Neural cell (in vitro differentiated cells): ENCODE data around the gene INS. TPM values are rescaled to one million over a fixed set of nuclear protein-coding genes. Genes with fewer than 3 reads are reported as not detected.

Experiments used
- H2AFZ ChIP-seq: fragments of 200-600, 300-800 bp; sonication (generic), shearing (Covaris generic); 2 replicates; pipeline ENCODE4 v1.6.0; 2014; ENCODE audit warnings: low read depth, mild to moderate bottlenecking, antibody characterized with exemption, low read length, moderate library complexity
- H3F3A ChIP-seq: fragments of 200-600 bp; shearing (Covaris generic); 2 replicates; pipeline ENCODE4 v1.6.1; 2016; ENCODE audit warnings: mild to moderate bottlenecking, moderate library complexity, mixed read lengths, antibody characterized with exemption, low read length; ENCODE audit not compliant: insufficient read depth, poor library complexity, severe bottlenecking
- H3K27ac ChIP-seq: fragments of 200-600, 300-800 bp; sonication (generic), shearing (Covaris generic); 2 replicates; pipeline ENCODE4 v1.5.1; 2014; ENCODE audit warnings: mild to moderate bottlenecking, low read length, moderate library complexity
- H3K27me3 ChIP-seq: fragments of 300-800, 200-600 bp; sonication (generic), shearing (Covaris generic); 2 replicates; pipeline ENCODE4 v1.6.0; 2014; ENCODE audit warnings: mild to moderate bottlenecking, low read depth, low read length, moderate library complexity; ENCODE audit not compliant: insufficient read depth
- H3K36me3 ChIP-seq: fragments of 300-800, 200-600 bp; sonication (generic), shearing (Covaris generic); 2 replicates; pipeline ENCODE4 v1.5.1; 2014; ENCODE audit warnings: mild to moderate bottlenecking, antibody characterized with exemption, low read length, moderate library complexity; ENCODE audit not compliant: insufficient read depth
- H3K4me2 ChIP-seq: fragments of 300-800, 200-600 bp; sonication (generic), shearing (Covaris generic); 2 replicates; pipeline ENCODE4 v1.6.0; 2014; ENCODE audit warnings: mild to moderate bottlenecking, low read length
- H3K4me3 ChIP-seq: fragments of 300-800, 200-600 bp; sonication (generic), shearing (Covaris generic); 2 replicates; pipeline ENCODE4 v1.5.1; 2014; ENCODE audit warnings: mild to moderate bottlenecking, low read length, moderate library complexity
- H3K79me2 ChIP-seq: fragments of 200-600 bp; shearing (Covaris generic); replicated peaks from 2 replicates; pipeline ENCODE4 v1.6.0; 2014; ENCODE audit warnings: mild to moderate bottlenecking, low read length, moderate library complexity; ENCODE audit not compliant: insufficient read depth
- H3K9ac ChIP-seq: fragments of 300-800, 200-600 bp; sonication (generic), shearing (Covaris generic); 2 replicates; pipeline ENCODE4 v1.6.1; 2016; ENCODE audit warnings: mild to moderate bottlenecking, low read length, mixed read lengths
- H3K9me2 ChIP-seq: fragments of 200-600 bp; shearing (Covaris generic); 2 replicates; pipeline ENCODE4 v1.6.1; 2016; ENCODE audit warnings: mild to moderate bottlenecking, low read length, mixed read lengths; ENCODE audit not compliant: insufficient read depth
- H3K9me3 ChIP-seq: fragments of 200-600, 300-800 bp; sonication (generic), shearing (Covaris generic); 2 replicates; pipeline ENCODE4 v1.6.1; 2016; ENCODE audit warnings: mild to moderate bottlenecking, mixed run types, low read length, moderate library complexity, mixed read lengths
- H4K20me1 ChIP-seq: fragments of 200-600 bp; shearing (Covaris generic); 2 replicates; pipeline ENCODE4 v1.6.1; 2016; ENCODE audit warnings: mild to moderate bottlenecking, mixed run types; ENCODE audit not compliant: insufficient read depth
- EP300 ChIP-seq: fragments of 450-650 bp; conservative IDR thresholded peaks from 2 replicates; pipeline ENCODE4 v1.6.1; 2014; ENCODE audit warnings: antibody characterized with exemption, mild to moderate bottlenecking, moderate library complexity; ENCODE audit not compliant: poor library complexity, severe bottlenecking
- EZH2 ChIP-seq: fragments of 200-600, 300-800 bp; shearing (Covaris generic), sonication (generic); IDR thresholded peaks from 2 replicates; pipeline ENCODE4 v1.6.1; 2014; ENCODE audit warnings: antibody characterized with exemption, low read length, borderline replicate concordance, mild to moderate bottlenecking; ENCODE audit not compliant: insufficient read depth, poor library complexity, severe bottlenecking
- MXI1 ChIP-seq: fragments of 450-650 bp; conservative IDR thresholded peaks from 2 replicates; pipeline ENCODE4 v1.6.1; 2014; ENCODE audit warnings: antibody characterized with exemption, mild to moderate bottlenecking; ENCODE audit not compliant: poor library complexity, severe bottlenecking
- POLR2AphosphoS5 ChIP-seq: IDR thresholded peaks from 2 replicates; pipeline ENCODE4 v1.6.1; 2012
- RAD21 ChIP-seq: fragments of 450-650 bp; conservative IDR thresholded peaks from 2 replicates; pipeline ENCODE4 v1.6.1; 2014; ENCODE audit warnings: antibody characterized with exemption, mild to moderate bottlenecking, moderate library complexity
- SMC3 ChIP-seq: fragments of 450-650 bp; conservative IDR thresholded peaks from 2 replicates; pipeline ENCODE4 v1.6.1; 2014; ENCODE audit warnings: antibody characterized with exemption, mild to moderate bottlenecking, moderate library complexity; ENCODE audit not compliant: poor library complexity
- TAF1 ChIP-seq: IDR thresholded peaks from 2 replicates; pipeline ENCODE4 v1.6.1; 2012; ENCODE audit warnings: low read depth
- polyA plus RNA-seq: library from polyadenylated mRNA; depleted of rRNA; stranded (reverse); fragments of >200 nt; gene quantifications from 2 replicates; pipeline ENCODE4 v1.2.3, GENCODE V29; 2014
- TF ChIP-seq, protein P1 (sequence below): fragments of 450-650 bp; IDR thresholded peaks from 2 replicates; pipeline ENCODE4 v1.5.1; 2014; ENCODE audit warnings: antibody characterized with exemption, mild to moderate bottlenecking, moderate library complexity; ENCODE audit not compliant: poor library complexity, severe bottlenecking
- TF ChIP-seq, protein P2 (sequence below): IDR thresholded peaks from 2 replicates; pipeline ENCODE4 v1.6.1; 2012; ENCODE audit warnings: borderline replicate concordance

The INS gene
- polyA plus RNA-seq, 1 donor from 2014 or later: not detected

DNA sequence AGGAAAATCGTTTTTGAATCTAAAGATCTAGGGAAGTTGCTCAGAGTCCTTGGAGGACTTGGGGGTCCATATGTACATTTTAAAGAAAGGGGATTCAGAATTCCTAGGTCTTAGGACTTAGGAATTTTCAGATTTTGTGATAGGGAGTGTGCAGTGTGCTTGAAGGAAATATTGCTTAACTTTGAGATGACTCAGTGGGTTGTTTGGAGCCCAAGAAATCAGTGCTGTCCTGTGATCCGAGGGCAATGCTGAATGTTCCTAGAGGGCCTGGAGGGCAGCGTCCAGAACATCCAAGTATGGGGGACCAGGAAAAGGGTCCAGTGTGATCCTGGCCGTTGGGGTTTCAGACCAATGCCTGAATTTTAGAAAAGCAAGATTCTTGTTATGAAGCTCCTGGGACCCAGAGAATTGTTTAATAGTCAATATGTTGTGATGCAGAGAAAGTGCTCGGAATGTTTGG, 18.7 kb downstream of the INS start:
- Histone ChIP-seq H4K20me1 (no peaks in the 10 kb centered on the region), H3K9me3 (no peaks in the 10 kb centered on the region), H3K27ac (no peak overlapping the region), H3F3A (no peaks in the 10 kb centered on the region), H3K4me3 (no peak overlapping the region), H3K4me2 (no peak overlapping the region), H3K79me2 (no peaks in the 10 kb centered on the region), H3K9ac (no peak overlapping the region), H3K9me2 (no peaks in the 10 kb centered on the region), H3K27me3 (peaks cover 93% of the 10 kb centered on the region), H2AFZ (no peak overlapping the region), H3K36me3 (no peaks in the 10 kb centered on the region)
- TF ChIP-seq SMC3 (no peak), MXI1 (no peak), RAD21 (no peak), TAF1 (no peak), POLR2AphosphoS5 (no peak), EP300 (no peak), EZH2 (no peak)
- TF ChIP-seq, protein P1, sequence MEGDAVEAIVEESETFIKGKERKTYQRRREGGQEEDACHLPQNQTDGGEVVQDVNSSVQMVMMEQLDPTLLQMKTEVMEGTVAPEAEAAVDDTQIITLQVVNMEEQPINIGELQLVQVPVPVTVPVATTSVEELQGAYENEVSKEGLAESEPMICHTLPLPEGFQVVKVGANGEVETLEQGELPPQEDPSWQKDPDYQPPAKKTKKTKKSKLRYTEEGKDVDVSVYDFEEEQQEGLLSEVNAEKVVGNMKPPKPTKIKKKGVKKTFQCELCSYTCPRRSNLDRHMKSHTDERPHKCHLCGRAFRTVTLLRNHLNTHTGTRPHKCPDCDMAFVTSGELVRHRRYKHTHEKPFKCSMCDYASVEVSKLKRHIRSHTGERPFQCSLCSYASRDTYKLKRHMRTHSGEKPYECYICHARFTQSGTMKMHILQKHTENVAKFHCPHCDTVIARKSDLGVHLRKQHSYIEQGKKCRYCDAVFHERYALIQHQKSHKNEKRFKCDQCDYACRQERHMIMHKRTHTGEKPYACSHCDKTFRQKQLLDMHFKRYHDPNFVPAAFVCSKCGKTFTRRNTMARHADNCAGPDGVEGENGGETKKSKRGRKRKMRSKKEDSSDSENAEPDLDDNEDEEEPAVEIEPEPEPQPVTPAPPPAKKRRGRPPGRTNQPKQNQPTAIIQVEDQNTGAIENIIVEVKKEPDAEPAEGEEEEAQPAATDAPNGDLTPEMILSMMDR: no peak
- TF ChIP-seq, protein P2, sequence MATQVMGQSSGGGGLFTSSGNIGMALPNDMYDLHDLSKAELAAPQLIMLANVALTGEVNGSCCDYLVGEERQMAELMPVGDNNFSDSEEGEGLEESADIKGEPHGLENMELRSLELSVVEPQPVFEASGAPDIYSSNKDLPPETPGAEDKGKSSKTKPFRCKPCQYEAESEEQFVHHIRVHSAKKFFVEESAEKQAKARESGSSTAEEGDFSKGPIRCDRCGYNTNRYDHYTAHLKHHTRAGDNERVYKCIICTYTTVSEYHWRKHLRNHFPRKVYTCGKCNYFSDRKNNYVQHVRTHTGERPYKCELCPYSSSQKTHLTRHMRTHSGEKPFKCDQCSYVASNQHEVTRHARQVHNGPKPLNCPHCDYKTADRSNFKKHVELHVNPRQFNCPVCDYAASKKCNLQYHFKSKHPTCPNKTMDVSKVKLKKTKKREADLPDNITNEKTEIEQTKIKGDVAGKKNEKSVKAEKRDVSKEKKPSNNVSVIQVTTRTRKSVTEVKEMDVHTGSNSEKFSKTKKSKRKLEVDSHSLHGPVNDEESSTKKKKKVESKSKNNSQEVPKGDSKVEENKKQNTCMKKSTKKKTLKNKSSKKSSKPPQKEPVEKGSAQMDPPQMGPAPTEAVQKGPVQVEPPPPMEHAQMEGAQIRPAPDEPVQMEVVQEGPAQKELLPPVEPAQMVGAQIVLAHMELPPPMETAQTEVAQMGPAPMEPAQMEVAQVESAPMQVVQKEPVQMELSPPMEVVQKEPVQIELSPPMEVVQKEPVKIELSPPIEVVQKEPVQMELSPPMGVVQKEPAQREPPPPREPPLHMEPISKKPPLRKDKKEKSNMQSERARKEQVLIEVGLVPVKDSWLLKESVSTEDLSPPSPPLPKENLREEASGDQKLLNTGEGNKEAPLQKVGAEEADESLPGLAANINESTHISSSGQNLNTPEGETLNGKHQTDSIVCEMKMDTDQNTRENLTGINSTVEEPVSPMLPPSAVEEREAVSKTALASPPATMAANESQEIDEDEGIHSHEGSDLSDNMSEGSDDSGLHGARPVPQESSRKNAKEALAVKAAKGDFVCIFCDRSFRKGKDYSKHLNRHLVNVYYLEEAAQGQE: no peak

DNA sequence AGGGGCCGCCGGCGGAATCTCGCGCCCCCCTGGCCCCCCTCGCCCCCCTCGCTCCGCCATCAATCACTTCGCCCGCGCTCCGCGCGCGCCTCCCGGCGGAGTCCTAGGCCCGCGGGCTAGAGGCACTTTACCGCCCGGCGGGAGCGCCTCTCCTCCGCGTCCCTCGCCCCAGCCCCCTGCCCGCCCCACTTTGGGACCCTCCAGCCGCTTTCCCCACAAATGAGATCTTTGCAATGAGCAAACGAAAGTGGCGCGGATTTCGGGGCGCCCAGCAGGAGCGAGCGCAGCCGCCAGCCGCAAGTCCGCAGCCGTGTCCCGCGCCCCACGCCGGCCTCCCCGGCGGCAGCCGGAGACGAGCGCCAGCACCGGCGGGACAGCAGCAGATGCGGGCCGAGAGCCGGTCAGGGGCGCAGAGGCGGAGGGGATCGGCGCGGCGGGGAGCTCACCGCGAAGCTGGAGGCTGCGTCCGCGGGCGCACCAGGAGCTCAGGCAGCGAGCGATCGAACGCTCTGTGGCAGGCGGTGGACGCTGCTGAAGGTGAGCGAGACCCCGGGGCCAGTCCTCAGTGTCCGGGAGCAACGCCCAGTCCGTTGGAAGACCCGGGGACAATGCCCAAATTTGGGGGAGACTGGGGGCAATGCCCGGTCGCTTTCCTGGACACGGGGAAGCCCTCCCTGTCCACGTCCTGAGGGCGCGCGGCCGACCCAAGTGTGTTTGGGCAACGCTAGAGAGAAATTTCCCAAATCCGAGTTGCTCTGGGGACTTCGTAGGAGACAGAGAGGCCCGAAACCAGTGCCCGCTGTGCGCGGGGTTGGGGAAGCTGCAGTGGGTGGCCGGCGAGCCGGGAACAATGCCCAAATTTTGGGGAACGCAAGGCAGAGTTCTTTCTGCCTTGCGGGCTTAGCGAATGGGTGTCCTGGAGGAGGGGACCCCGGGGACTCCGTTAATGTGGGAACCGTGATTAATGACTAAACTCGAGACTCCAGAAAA, 20.3 kb downstream of the INS start:
- Histone ChIP-seq H3K9me3 (no peaks in the 10 kb centered on the region), H3K4me2 (no peak overlapping the region), H3K27ac (no peak overlapping the region), H2AFZ (no peak overlapping the region), H3F3A (no peaks in the 10 kb centered on the region), H4K20me1 (no peaks in the 10 kb centered on the region), H3K27me3 (peaks cover 83% of the 10 kb centered on the region), H3K9me2 (no peaks in the 10 kb centered on the region), H3K79me2 (no peaks in the 10 kb centered on the region), H3K4me3 (peak overlapping the region; percentile 47), H3K36me3 (no peaks in the 10 kb centered on the region), H3K9ac (no peak overlapping the region)
- TF ChIP-seq, protein P1: no peak
- no peak for TF ChIP-seq RAD21
- no peak for TF ChIP-seq MXI1
- TF ChIP-seq, protein P2: no peak
- peak; percentile 79 for TF ChIP-seq EZH2
